ENCODE data around the gene TNFRSF1A.

TNFRSF1A gene

DNA sequence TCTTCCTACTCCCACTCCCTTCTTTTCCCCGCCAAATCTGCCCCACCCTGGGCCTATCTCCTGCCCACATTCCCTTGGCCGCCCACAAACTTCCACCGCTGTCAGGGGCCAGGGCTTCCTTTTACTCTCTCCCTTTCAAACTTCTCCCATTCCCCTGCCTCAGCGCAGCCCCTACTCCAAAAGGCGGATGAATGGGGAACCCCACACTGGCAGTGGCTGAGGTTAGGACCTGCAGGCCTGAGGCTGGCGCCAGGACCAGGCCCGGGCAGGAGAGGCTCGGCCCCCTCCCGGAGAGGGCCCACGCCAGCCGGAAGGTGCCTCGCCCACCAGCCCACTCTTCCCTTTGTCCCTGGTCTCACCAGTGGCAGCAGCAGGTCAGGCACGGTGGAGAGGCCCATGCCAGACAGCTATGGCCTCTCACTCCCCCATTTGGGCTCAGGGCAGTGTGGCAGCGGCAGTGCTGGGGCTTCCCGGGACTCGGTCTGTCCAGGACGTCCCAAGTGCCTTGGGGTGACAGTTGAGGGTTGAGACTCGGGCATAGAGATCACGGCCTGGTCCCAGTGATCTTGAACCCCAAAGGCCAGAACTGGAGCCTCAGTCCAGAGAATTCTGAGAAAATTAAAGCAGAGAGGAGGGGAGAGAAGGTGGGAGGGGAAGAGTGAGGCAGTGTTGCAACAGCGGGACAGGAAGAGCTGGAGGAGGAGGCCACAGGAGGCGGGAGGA lies at the start of gene TNFRSF1A:
TNFRSF1A (minus strand) TSS at position 660 of the 723 bp plus-strand sequence; CDS start at position 398, 262 bp downstream.
- DNase-seq (ENCODE audit: low read depth, low spot score), result peak; percentile 54

DNA sequence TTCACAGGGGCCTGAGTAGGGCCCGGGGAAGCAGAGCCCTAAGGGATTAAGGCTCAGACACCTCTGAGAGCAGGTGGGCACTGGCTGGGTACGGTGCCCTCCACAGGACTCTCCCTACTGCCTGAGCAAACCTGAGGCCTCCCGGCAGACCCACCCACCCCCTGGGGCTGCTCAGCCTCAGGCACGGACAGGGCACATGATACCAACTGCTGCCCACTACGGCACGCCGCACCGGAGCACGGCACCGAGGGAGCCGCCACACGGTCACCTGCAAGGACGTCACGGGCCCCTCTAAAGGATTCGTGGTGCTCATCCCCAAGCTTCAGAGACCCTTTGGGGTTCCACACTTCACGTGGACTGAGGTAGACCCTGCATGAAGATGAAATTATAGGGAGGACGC lies 49.1 kb upstream of the TNFRSF1A start:
- no peak for DNase-seq (ENCODE audit: low read depth, low spot score)

DNA sequence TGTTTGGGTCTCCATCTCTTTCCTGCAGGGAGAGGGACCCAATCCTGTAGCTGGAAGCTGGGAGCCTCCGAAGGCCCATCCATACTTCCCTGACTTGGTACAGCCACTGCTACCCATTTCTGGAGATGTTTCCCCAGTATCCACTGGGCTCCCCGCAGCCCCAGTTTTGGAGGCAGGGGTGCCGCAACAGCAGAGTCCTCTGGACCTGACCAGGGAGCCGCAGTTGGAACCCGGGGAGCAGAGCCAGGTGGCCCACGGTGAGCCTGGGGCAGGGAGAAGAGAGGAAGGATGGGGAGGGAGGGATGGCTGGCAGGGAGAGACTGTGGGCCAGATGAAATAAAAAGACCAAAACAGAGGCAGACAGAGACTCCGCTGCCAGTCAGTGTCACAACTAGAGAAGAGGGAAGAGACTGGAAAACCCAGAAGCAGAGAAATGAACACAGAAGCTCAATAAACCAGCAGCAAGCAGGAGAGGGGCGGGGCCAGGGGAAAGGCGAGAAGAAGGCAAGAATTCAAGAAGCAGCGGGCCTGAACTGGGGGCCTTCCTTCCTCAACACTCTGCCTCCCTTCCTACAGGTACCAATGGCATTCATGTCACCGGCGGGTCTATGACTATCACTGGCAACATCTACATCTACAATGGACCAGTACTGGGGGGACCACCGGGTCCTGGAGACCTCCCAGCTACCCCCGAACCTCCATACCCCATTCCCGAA lies 48.4 kb upstream of the TNFRSF1A start:
- DNase-seq (ENCODE audit: low read depth, low spot score), result no peak

DNA sequence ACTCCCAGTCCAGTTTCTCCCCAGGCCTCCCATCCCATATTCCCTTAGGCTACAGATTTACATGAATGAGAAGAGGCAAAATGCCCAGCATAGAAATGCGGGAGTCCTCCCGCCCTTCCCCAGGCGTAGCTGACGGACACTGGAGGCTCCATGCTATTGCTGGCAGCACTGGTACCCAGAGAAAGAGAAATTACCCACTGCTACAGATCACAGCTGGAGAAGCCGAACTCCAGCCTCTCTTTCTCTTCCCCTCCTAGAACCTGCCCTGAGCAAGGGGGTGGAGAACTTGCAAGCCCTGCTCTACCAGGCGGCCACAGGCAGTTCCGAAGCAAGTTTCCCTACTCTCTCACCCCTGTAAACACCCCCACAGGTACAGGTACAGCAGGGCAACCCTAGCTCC lies 45.7 kb upstream of the TNFRSF1A start:
- no peak for DNase-seq (ENCODE audit: low read depth, low spot score)

DNA sequence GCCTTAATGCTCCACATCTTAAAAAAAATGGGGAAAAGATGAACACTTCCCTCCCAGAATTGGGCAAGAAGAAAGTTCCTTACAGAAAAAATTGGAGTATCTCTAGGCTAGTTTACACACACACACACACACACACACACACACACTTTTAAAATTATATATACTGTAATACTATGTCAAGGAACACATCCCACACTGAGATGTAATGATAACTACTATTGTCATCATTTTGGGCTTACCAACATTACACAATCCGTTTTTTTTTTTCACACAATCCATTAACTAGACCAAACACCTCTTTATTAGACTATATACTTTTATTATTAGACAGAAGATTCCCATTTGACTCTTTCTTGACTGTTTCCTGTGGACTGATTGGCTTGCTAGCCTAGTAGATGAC lies 44.6 kb upstream of the TNFRSF1A start:
- no peak for DNase-seq (ENCODE audit: low read depth, low spot score)

DNA sequence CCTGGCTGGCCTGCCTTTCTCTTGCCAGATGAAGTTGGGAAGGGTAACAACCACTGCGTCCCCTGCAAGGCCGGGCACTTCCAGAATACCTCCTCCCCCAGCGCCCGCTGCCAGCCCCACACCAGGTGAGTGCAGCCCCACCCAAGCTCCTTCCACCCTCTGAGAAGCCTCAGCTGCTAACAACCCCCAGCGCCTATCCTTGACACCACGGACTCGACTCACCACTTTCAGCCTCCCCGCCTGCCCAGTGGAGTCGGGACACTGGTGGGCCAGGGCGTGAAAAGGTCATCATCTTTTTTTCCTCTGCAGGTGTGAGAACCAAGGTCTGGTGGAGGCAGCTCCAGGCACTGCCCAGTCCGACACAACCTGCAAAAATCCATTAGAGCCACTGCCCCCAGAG lies 44.2 kb upstream of the TNFRSF1A start:
- DNase-seq (ENCODE audit: low read depth, low spot score), result no peak

DNA sequence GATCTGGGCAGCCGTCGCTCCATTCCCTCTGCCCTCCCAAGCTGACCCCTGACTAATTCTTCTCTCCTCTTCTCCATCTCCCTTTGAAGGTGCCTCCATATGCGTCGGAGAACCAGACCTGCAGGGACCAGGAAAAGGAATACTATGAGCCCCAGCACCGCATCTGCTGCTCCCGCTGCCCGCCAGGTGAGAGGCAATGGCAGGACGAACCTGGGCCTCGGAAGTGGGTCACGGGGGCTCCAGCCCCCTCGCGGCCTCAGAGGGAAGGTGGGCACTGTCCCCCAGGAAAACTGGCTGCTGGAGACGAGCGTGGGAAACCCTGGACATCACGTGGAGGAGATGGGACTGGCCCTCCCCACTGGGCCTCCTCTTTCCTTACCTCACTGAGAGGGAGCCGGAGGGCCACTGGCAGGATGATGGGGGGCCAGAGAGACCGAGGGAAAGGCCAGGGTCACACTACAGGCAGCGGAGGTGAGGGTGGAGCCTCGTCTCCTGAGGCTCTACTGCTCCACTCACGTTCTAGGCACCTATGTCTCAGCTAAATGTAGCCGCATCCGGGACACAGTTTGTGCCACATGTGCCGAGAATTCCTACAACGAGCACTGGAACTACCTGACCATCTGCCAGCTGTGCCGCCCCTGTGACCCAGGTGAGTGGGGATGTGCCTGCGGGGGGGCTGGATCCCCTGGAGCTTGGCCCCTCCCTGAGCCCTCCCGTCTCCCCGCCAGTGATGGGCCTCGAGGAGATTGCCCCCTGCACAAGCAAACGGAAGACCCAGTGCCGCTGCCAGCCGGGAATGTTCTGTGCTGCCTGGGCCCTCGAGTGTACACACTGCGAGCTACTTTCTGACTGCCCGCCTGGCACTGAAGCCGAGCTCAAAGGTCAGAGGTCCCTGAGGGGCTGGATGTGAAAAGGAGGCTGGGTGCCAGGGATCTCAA lies 42.9 kb upstream of the TNFRSF1A start:
- DNase-seq (ENCODE audit: low read depth, low spot score), result no peak

DNA sequence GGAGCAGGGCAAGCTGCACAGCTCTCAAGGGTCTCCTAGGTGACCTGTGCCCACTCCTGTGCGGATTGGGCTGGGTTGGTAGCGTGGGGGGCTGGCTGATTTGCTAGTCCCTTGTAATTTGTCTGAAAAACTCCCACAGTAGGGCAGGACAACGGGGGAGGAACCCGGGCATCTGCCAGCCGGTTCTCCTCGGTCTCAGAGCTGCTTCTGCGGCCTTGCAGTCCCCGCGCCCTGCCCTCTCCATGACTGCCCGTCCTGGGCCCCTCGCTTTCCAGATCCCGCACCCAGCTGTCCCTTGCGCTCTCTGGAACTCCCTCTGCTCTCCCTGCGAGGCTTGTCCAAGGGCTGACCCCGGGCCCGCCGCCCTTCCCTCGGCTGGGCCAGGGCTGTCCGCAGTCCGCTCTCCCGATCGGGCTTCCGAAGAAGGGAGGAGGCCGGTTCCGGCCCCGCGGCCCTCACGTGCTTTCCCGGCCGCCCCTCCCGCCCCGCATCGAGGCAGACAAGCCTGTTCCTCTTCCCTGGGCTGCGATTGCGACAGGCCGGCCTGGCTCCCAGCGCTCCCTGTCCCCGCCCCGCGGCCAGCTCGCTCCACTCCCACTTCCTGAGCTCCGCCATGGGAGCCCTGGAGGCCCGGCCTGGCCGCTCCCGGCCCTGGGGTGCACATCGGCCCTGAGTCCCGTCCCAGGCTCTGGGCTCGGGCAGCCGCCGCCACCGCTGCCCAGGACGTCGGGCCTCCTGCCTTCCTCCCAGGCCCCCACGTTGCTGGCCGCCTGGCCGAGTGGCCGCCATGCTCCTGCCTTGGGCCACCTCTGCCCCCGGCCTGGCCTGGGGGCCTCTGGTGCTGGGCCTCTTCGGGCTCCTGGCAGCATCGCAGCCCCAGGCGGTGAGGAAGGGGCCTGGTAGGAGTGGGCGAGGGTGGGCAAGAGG lies 42.0 kb upstream of the TNFRSF1A start, which contains the start of gene LTBR:
LTBR (plus strand) TSS at position 591 of the 927 bp plus-strand sequence; CDS start at position 788, 197 bp downstream.
- peak; percentile 71 for DNase-seq (ENCODE audit: low read depth, low spot score)

DNA sequence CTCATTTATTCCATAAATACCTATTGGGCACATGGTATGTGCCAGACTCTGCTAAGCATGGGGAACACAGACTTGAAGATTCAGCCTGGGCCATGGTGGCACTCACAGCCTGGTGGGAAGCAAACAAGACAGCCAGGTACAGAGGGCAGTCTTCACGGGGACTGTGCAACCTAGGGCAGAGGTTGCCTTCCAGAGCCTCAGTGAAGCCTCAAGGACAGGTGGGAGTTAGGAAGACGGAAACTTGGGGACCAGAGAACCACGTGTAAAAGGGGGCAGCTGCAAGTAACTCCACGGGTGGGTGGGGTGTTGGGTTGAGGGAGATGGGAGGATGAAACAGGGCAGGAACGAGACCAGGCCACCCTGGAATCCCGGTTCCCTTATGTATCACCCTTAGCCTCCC lies 41.1 kb upstream of the TNFRSF1A start:
- no peak for DNase-seq (ENCODE audit: low read depth, low spot score)

DNA sequence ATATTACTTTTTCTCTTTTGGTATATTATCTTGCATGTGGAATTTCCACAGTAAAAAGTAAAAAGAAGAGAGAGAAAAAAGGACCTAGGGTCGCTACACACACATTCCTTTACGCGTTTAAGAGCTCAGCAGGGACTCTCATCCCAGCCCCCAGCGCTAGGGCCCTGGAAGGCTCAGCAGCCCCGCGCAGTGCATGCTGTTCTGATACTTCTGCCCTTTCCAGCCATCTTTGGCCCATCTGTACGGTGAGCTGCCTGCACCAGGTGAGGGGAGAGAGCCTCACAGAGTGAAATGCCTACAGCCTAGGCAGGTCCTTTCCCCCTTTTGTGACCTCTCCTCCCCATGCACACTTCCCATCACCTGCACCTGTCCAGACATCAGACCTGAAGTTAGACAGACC lies 40.5 kb upstream of the TNFRSF1A start:
- no peak for DNase-seq (ENCODE audit: low read depth, low spot score)

DNA sequence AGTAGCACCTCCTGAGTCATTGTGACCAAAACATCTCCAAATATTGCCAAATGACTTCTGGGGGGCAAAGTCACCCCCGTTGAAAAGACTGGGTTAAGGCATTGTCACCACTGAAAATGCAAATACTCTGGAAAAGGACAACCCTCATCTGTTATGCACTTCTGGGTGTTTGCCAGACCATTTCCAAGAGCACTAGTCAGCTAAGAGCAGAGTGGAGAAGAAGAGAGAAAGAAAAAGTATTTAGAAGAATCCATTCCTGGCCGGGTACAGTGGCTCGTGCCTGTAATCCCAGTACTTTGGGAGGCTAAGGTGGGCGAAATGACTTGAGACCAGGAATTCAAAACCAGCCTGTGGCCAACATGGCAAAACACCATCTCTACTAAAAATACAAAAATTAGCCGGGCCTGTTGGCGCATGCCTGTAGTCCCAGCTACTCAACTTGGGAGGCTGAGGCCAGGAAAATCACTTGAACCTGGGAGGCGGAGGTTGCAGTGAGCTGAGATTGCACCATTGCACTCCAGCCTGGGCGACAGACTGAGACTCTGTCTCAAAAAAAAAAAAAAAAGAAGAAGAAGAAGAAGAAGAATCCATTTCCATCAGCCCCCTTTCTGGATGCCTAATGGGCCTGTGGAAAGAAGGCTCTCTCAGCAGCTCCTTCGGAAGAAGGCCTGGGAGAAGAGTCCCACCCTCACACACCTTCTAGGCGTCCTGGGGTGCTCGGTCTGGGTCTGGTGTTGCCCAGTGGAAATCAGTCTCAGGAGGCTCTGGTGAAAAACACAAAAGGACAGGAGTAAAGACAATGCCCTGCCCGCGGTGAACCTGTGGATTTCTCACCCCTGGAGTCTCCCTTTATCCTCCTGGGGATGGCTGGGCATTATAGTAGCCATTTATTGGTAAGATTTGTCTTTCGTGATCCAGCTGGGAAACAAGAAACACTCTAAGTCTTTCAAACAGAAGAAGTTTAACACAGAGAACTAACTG lies 38.6 kb upstream of the TNFRSF1A start:
- DNase-seq (ENCODE audit: low read depth, low spot score), result no peak

DNA sequence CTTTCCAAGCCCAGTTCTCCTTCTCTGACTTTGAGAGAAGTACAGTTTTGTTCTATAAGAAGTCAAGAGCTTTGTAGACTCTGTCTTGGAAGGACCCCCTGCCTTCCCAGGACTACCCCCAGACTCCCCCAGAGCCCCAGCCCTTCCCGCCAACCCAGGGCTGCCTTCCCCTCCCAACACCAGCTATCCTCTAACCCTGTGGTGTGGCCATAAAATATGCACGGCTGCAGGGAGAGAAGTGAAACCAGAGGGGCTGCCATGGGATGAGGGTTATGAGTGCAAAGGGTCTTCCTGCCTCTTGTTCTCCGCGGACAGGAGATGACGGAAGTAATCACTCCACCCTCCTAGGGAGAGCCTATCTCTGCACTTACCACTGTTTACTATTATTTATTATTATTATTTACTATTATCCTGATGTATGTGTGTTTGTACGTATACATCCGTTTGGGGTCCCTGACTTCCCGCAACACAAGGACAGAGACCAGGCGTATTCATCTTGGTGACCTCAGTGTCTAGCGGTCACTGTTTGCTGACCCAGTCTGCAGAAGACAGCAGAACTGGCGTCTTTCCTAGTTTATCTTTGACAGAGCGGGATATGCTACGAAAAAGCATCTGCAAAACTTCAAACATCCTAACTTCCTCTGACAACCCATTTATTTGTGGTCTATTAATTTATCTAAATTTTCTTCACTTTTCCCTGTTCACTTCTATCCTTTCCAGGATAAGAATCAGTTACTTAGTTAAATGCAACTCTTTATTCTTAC lies 37.0 kb upstream of the TNFRSF1A start:
- DNase-seq (ENCODE audit: low read depth, low spot score), result no peak

DNA sequence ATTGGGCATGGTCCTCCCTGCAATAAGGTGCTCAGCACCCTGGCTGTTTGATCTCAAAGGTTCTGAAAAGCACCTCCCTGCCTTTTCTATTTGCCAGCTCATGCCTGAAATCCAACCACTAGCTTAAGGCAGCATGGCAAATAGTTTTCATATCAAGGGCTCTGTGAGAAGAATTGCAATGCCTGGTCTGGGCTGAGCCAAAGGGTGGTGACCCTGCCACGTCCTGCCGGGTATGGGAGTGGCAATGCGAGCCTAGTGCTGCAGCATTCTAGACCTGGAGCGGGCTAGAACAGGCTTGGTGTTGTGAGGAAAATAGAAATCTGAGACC lies 35.8 kb upstream of the TNFRSF1A start:
- no peak for DNase-seq (ENCODE audit: low read depth, low spot score)

DNA sequence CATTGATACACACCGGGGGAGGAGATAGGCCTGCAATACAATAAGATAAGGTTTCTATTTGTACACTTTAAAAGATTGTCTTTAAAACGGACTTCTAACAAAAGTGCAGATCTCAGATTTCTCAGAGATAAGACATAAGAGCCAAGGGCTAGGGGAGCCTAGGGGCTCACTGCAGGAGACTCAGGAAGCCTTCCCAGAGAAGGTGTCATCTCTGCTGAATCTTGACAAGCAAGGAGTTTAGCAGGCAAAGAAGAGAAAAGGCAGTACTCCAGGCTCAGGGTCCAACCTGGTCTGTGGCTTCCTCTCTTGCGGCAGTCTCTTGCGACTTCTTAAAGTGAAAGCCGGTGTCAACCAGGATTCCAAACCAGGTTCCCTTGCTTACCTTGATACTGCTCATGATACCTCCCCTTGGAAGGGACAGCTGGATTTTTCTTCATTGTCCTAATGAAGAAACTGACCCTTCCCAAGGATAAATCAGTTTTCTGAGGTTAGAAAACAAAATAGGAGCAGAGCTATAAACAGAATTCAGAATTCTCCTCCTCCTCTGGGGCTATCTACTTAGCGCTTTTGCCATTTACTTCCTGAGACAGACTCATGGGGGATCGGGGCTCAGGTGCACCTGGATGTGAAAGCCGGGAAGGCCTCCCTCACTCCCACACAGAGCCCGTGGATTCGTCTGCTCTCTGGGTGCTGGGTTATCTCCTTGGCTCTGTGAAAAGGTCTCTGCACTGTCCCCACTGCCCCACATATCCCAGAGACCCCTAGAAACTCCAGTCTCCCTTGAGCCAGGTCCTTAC lies 35.2 kb upstream of the TNFRSF1A start:
- no peak for DNase-seq (ENCODE audit: low read depth, low spot score)

DNA sequence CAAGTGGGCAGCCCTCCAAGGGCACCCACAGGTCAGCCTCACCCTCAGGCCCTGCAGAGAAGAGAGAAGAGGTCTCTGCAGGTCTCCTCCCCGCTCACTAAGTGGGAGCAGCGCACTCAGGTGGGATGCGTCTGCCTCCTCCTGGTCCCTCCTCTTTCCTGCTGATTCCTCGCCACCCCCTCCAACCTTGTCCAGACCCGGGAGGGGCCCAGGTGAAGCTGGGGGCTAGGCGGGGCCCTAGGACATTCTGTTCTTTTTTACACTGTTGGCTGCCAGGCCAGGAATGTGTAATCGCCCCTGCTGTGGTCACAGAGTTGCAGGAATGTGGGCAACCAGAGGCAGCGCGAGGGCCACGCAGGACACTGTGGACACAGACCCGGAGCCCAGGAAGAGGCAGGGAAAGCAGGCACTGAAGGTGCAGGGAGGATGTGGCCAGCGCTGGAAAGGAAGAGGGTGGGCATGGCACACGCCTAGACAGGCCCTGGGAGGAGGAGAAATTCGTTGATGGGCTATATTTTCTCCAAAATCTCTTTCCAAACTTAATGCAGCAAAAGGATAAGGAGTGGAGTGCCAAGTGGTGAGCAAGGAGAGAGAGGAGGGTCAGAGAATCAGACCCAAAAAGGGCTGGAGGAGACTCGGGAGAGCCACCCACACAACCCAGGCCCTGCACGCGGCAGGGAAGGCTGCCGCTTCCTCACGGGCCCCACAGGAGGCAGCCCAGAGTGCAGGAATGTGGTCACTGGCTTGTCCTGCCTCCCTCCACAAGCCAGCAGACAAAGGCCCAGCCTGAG lies 34.4 kb upstream of the TNFRSF1A start:
- no peak for DNase-seq (ENCODE audit: low read depth, low spot score)

DNA sequence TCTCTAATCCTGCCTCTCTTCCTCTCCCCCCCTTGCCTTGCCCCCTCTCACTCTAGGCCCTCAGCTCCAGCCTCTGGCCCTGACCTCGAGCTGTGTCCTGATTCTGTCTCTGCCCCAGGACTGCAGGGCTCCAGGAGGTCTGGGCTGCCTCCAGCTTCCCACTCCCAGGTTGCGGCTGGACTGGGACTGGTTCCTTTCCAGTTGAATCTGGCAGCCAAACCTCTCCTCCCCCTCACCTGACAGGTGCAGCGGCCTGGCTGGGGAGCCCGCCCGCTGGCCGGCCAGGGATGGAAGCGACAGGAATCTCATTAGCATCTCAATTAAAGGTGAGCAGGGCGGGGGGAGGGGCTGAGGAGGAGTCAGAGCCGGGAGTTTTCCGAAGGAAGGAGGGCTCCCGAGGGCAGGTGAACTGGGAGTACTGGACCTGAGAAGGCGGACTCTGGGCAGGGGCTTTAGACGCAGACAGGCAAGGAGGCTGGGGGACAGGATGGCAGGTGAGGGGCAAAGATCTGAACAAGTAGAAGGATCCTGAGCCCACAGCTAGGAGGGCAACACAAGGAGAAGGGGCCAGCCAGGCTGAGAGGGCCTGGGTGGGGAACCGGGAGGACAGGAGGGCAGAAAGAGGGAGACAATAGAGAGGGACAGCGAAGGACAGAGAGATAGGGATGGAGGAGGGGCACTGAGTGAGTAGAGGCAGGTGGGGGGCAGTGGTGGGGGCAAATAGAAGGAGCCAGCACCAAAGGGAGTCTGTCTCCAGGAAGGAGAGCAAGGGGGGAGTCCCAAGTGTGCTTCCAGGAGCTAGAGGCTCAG lies 33.6 kb upstream of the TNFRSF1A start, which contains the start of gene SCNN1A:
SCNN1A (minus strand) TSS at position 295 of the 810 bp plus-strand sequence. CDS start 780 bp downstream, outside the sequence.
- no peak for DNase-seq (ENCODE audit: low read depth, low spot score)

Data from smooth muscle cell of the brain vasculature (primary cell).